ENCODE results near the gene FNDC3B. TPM values are rescaled to one million over a fixed set of nuclear protein-coding genes. Genes with fewer than 3 reads are reported as not detected.

Gene FNDC3B
- total and polyA plus RNA-seq, 2 of the 8 experiments (the other 6 are each of a cell fraction or from before 2014, with no cell fraction given), result 14.1 to 44.4 TPM

- no peak for TF ChIP-seq KDM1A (IDR thresholded peaks at IDR 0.05; ENCODE audit: borderline replicate concordance, low read length)
These were observed 188.1 kb downstream of the FNDC3B start (continued) for GRCh38 chr3:172227340-172228035.
